ENCODE measurements around the gene MED13L.

Gene MED13L

GRCh38 chr12:116182359-116183063 lies 95.0 kb downstream of the MED13L start:
- DNase-seq (ENCODE audit: low spot score) = no peak

DNA sequence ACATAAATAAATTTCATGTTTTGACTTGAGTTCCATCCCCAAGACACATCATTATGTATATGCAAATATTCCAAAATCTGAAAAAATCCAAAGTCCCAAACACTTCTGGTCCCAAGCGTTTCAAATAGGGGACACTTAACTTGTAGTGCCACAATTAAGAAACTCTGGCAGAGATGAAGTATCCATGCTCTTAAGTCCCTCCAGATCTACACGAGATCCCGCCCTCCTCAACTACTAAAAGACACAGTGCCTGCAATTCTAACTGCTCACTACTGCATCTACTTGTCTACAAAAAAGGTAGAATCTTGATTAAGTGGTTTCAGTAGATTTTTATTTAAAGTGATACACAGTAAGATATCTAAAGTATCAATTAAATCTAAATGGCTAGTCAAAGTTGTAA lies 97.0 kb downstream of the MED13L start:
- no peak for DNase-seq (ENCODE audit: low spot score)

DNA sequence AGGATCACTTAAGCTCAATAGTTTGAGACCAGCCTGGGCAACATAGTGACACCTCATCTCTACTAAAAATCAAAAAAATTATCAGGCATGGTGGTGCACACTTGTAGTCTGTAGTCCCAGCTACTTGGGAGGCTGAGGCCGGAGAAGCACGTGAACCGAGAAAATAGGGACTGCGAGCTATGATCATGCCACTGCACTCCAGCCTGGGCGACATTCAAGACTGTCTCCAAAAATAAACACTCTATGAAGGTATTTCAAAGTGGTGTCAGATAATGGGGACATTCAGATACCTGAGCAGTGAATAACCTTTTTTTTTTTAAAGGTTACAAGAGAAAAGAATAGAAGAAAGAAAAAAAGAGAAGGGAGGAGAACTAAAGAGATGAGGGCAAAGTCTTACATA lies 98.1 kb downstream of the MED13L start:
- DNase-seq (ENCODE audit: low spot score) = no peak

- no peak for DNase-seq (ENCODE audit: low spot score)
Measured at GRCh38 chr12:116177017-116177416, 100.5 kb downstream of the MED13L start.

DNA sequence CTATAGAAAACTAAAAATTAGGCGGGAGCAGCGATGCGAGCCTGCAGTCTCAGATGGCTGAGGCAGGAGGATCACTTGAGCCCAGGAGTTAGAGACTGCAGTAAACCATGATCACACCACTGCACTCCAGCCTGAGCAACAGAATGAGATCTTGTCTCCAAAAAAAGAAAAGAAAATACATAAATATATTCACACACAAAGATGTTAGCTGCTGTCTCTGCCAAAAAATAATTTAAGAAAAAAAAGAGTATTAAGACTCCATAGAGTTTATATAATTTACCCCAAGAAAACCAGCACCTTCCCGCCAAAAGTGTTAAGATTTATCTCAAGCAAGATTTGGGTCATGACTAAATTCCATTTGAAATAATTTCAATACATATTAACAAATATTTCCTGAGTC lies 102.6 kb downstream of the MED13L start:
- DNase-seq (ENCODE audit: low spot score) = no peak

GRCh38 chr12:116174006-116174405 lies 103.5 kb downstream of the MED13L start:
- DNase-seq (ENCODE audit: low spot score) = no peak

GRCh38 chr12:116172224-116172849 lies 105.2 kb downstream of the MED13L start:
- no peak for DNase-seq (ENCODE audit: low spot score)

DNA sequence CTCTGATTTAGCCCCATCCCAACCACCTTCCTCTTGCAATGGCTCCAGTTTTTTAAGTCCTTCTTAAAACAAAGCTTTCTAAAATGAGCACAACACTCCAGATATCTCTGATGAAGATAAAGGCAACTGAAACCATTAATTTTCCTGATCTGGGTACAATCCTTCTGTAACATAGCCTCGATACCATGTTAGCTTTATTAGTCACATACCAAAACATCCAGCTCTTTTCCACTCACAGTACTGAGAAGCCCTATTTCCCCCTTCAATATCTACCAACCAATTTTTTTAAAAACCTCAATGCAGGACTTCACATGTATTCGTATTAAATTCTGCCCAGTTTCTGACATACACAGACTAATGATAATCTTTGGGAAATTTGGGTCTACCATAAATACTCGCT lies 105.9 kb downstream of the MED13L start:
- DNase-seq (ENCODE audit: low spot score) = peak; percentile 17

- DNase-seq (ENCODE audit: low spot score) = no peak
Measured at GRCh38 chr12:116169071-116169470, 108.4 kb downstream of the MED13L start.

- no peak for DNase-seq (ENCODE audit: low spot score)
Measured at GRCh38 chr12:116166306-116166705, 111.2 kb downstream of the MED13L start.

DNA sequence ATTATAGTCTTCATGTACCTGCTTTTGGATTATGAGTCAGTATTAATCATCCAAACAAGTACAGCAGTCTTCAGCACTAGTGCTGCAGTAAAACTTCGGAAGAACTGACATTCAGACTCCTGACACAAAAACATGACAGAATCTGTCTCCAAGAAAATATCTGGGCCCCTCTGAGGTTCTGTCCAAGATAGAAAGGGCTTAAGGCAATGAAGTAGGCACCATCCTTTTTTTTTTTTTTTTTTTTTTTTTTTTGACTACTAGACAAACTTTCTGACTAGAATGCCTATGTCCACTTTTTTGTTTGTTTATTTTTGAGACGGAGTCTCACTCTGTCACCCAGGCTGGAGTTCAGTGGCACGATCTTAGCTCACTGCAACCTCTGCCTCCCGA lies 112.5 kb downstream of the MED13L start:
- DNase-seq (ENCODE audit: low spot score) = peak; percentile 59

DNA sequence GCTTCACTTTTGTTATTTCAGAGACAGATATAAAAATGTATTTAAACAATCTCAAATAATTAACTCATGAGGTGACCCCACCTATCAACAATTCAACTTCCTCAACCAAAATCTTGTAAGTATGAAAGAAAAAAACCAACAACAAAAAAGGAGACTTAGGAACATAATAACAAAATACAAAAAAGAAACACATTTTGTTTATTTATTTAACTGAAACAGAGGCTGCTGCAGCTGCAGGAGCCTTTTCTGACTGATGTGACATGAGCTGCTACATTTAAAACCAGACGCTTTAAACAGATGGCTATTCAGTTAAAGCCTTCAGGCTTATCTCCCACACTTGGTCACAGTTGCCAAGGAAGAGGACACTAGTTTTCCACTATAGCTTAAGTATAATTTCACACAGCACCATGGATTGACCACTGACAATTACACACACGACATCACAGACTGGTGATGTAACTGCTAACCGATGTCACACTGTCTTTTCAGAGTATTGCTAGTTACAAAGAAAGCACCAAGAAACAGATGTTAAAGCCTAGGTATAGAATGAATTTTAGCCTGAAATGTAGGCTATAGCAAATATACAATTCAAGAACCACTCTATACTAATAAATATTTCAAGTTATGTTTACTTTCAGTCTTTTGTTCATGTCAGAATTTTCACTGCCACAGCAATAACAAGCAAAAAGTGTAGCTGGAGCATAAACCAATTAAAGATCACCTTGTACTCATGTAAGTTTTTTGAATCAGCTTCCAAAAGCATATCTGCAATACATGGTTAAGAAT lies 113.0 kb downstream of the MED13L start:
- peak; percentile 15 for DNase-seq (ENCODE audit: low spot score)

GRCh38 chr12:116162071-116162470 lies 115.4 kb downstream of the MED13L start:
- no peak for DNase-seq (ENCODE audit: low spot score)

GRCh38 chr12:116161588-116161987 lies 115.9 kb downstream of the MED13L start:
- DNase-seq (ENCODE audit: low spot score) = no peak

GRCh38 chr12:116160883-116161458 lies 116.5 kb downstream of the MED13L start:
- DNase-seq (ENCODE audit: low spot score) = no peak

- DNase-seq (ENCODE audit: low spot score) = peak; percentile 79
Measured at GRCh38 chr12:116160231-116160630, 117.3 kb downstream of the MED13L start.

- no peak for DNase-seq (ENCODE audit: low spot score)
Measured at GRCh38 chr12:116159593-116160200, 117.8 kb downstream of the MED13L start.

DNA sequence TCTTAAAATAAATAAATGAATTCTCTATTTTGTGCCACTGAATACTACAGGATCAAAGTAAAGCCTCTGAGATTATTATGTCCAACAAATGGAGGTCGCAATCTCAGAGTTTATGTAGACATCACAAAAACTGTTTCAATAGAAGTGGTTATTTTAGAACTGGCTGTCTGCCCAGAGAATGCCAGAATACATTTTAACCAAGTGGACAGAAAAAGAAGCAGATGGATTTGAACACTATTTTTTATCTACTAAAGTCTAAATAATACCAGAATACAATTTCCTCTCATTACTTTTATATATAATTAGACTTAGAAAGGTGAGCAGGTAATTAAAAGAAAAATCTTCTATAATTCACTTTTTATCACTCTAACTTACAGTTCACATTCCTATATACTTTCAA lies 118.3 kb downstream of the MED13L start:
- DNase-seq (ENCODE audit: low spot score) = no peak

DNA sequence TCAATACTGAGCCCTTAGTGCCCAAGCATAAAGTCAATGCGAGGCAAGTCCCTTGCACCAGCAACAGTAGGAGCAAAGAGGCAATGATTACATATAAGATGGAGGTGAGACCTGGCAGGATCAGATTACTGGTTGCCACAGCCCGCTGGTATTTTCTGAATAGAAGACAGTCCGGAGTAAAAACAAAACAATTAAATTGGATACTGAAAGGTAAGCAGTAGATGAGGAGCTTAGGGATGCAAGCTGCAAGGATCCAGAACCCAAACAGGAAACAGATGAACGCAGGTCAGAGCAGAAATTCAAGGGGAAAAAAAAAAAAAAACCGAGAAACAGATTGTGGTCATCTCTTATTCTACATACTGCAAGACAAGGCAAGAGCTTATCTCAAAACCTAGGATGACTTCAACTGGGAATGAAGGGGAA lies 119.6 kb downstream of the MED13L start:
- DNase-seq (ENCODE audit: low spot score) = no peak

DNA sequence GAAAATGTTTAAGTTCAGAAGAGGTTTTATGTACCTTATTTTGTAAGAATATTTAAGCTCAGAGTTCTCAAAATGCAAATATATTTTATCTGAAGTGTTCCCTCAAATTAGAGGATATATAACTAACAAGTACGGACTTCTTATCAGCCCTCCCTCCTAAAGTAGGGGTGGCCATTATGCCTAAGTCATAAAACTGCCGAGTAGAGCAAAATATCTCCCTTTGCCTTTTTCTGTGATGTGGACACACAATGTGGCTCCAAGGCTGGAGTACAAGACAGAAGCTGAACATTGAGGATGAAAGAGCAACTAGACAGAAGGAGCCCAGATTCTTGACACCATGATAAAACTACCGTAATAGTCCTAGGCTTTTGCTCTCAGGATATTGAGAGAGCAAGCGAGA lies 120.9 kb downstream of the MED13L start:
- no peak for DNase-seq (ENCODE audit: low spot score)

DNA sequence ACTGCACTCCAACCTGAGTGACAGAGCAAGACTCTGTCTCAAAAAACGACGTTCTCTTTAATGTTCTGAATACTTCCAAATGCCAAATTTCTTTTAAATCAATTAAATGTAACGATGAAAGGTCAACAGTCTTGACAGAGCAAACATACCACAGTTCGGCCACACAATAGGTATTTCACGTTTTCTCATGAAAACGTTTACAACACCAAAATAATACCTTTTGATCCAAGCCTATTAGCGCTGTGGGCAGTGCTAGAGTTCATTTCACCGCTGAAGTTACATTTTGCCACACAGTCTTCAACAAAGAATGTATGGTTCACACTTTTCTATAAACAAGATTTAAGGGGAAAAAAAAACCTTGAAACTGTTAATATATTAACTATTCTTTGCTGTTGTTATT lies 122.1 kb downstream of the MED13L start:
- no peak for DNase-seq (ENCODE audit: low spot score)

GRCh38 chr12:116153983-116154382 lies 123.5 kb downstream of the MED13L start:
- DNase-seq (ENCODE audit: low spot score) = no peak

Measured in kidney tubule cell (primary cell).